GM18526 (cell line): ENCODE results near the gene CAMK2G.

Experiments used
- POLR2A ChIP-seq: IDR thresholded peaks from 3 replicates; pipeline ENCODE4 v1.6.1; 2011; ENCODE audit not compliant: insufficient read length; ENCODE audit errors: extremely low read depth

The CAMK2G gene

GRCh38 chr10:73907841-73908517, 33.6 kb upstream of the CAMK2G start:
- TF ChIP-seq POLR2A, result no peak

DNA sequence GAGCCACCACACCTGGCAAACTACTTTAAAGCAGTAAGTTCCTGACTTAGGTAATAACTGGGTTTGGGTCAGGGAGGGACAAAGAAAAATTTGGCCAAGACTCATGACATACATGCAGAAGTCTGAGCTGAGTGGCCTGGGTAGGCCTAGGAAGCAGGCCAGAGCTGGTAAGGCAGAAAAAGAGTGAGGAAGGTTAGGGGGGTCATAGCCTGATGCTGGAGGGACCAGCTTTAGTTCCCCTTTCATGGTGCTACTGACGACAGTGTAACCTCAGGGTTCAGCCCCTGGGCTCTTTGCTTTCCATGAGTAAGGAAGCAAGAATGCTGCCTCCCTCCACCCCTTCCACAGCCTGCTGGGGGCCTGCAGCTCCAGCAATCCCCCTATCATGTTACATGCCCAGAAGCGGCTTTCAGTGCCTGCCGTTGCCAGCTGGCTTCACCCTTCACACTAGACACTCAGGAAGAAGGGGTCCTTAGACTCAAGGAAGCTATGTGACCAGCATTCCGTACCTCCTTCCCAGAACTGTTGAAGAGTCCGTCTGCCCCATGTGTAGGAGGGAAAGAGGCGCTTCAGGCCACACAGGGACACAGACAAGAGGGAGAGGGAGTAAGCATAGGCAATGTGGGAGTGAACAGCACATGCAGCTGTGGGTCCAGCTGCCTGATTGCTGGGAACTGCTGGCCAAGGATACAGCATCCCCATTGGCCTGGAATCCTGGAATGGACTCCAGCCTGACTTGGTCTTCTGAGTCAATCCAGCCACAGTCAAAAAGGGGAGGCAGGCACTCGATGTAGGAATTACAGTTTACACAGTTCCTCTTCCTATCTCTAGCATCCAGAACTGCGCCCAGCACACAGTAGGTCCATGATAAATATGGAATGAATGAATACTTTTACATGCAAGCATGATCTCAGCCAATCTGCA, 32.4 kb upstream of the CAMK2G start:
- TF ChIP-seq POLR2A, result no peak

DNA sequence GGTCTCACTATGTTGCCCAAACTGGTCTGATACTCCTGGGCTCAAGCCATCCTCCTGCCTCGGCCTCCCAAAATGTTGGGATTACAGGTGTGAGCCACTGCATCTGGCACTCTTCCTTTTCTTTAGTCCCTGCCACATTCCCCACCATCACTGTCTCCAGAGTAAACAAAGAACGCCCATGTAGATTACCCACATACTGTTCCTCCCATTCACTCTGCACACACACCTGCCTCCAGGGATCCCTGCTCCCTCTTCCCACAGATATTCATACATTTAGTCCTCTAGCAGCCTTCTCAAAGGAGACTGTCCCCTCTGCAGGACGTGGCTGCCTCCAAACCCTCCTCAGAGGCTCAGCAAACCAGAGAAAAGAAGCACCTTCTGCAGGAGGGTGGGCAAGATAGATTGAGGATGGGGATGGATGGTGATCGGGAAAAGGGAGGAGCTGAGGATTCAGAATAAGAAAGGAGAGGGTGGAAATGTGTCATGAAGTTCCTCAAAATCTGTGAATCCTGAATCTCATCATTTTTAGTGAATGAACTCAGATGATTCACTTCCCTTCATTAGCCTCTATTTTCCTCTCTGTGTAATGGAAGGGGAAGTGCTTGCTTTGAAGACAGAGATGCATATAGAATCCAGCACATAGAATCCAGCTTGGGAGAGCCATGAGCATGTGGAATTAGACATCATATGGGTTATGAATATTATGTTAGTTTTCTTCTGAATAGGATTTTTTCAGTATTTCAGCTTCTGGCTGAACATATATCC, 31.1 kb upstream of the CAMK2G start:
- no peak for TF ChIP-seq POLR2A

DNA sequence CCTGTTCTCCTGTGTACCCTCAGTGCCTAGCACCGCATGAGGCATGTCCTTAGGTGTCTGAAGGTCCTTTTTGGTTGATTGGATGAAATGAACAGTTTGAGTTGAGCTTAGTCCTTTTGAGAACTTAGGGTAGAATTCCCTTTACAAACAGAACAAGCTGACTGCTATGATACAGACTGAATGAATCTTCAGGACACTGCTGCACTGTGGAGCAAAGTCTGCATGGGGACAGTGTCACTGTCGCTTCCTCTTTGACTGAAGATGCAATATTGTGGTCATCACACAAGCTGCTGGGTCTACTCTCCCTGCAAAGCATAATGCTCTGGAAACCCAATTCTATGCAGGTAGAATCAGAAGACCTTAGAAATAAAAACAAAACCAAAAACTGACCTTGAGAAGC, 28.0 kb upstream of the CAMK2G start:
- TF ChIP-seq POLR2A, result no peak

- no peak for TF ChIP-seq POLR2A
Measured at GRCh38 chr10:73901261-73901660, 26.9 kb upstream of the CAMK2G start.

DNA sequence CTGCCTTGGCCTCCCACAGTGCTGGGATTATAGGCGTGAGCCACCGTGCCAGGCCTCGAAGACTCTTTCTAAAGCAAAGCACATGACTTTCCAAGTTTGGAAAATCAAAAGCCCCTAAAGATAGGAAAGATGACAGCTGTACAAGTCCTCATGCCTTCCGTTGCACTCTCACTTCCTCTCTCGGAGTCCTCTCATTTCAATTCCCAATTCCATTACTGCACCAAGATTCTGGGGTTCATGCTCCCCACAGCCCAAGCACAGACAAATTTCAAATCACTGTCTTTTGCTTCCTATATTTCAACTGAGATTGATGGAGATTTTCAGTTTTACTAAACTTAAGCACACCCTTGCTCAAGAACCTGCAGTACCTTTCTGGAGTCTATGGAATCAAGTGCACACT, 25.7 kb upstream of the CAMK2G start:
- no peak for TF ChIP-seq POLR2A

DNA sequence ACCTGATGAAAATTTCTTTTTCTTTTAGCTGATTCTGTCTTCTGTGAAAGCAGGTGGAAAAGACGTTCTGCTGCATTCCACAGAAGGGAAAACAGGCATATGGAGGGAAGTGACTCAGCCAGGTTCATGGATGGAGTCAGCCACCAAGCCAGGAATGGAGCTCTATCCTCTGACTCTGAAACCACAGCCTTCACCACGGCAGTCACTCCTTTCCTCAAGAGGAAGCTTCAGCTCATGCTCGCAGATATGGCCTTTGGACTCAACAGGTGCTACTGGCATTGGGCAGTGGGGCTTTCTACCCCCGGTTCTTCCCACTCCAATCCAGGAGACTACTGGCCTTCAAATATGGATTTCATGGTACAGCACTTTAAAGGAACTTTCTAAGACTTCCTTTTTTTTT, 25.1 kb upstream of the CAMK2G start:
- TF ChIP-seq POLR2A, result no peak

DNA sequence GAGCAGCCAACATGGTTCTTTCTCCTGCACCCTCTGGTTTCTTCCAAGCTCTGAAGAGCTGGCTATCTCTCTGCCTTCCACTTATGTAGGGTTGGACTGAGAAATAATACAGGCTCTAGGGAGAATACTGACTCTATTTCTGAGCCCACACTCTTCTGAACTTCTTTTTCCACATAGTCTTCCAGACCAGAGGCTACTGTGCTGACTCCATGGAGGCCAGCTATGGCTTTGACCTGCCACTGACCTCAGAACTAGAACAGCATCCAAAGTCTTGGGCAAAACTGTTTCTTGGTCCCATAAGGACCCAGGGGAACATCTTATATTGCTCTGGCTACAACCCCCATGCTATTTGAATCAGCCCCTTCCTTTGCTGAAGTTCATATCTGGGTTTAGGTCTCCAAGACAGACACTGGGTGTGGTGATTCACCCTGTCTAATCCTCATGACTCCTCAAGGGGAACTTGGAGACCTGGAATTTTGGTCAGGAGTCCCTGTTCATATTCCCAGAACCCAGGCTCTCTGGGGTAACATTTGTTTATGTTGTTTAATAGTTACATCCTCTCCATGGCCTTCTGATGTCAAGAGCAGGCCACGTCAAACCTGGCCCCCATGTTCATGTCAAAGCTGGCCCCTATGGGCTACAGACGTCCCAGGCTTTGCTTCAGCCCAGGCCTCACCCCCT, 24.5 kb upstream of the CAMK2G start:
- TF ChIP-seq POLR2A, result no peak

DNA sequence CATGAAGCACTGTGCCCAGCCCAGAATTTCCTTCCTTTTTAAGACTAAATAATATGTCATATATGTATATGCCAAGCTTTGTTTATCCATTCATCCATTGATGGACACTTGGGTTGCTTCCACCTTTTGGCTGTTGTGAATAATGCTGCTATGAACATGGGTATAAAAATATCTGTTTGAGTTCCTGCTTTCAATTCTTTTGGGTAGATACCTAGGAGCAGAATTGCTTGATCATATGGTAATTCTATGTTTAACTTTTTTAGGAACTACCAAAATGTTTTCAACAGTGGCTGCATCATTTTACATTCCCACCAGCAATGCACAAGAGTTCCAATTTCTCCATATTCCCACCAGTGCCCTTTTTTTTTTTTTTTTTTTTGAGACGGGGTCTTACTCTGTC, 23.3 kb upstream of the CAMK2G start:
- no peak for TF ChIP-seq POLR2A

DNA sequence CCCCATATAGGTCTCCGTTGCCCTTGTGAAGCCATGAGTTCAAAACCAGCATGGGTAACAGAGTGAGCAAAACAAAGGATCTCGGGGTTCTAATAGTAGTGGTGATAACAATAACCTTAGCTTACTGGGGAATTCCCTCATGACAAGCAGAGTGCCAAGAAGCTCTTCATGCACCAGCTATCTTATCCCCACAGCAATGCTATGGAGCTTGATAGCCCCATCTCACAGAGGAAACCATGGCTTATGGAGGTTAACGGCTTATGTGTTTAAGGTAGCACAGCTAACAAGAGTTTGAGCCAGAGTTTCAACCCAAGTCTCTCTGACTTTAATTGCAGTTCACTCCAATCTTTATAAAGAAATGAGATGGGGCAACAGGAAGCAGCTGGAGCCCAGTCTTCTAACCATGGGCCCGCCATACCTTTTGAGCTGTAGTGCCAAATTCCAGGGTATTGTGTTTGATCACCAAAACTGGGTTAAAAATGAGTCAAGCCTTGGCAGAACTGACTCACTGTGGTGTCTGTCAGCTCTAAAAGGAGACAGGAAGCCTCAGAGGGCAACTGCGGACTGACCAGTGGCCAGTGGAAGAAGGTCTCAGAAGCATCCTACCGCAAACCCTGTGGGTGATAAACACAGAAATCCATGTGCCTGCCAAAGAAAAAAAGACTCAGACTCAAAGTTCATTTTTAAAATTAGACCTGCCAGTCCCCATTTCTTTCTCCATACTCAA, 20.1 kb upstream of the CAMK2G start:
- no peak for TF ChIP-seq POLR2A

DNA sequence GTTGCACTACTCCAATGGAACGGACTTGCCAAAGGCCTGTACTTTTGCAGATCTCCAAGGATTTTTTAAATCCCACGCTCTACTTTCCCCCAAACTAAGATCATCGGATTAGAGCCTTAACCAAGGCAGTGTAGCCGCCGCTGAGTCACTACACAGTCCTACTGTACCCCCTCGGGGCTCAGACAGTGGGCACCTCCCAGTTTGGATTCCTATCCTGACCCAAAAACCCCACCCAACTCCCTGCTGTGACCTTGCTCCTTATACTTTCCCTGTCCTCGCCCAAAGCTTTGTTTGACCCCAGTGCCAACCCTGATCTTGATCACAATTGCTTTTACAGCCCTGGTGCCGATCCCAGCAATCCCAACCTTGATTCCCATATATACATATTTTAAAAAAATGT, 19.1 kb upstream of the CAMK2G start:
- no peak for TF ChIP-seq POLR2A

DNA sequence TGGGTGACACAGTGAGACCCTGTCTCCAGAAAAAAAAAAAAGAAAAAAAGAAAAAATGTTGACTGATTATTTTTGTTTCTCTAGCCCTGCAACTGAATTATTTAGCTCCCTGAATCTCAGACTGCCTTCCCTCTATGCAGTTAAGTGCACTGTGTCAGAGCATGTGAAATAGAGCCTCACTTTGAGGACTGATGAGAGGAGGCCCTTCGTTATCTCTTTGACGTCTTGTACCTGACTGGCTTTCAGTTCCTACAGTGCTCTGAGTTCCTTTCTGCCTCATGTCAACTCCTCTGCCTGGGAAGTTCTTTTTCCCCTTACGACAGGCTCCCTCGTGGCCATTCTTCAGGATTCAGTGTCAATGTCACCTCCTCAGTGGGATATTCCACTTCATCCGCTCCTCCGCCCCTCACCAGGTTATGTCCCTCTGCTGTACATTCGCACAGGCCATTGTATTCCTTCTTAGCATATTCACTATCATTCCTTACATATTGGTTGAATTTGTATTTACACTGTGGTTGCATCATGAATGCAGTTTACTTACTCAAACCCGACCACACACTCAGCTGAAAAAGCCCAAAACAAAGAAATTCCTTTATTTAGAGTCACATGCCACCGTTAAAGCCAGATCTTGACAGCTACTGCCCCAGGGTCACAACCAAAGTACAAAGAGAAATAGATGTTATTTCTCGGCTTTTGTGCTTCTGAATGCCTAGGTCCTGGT, 18.1 kb upstream of the CAMK2G start:
- no peak for TF ChIP-seq POLR2A

- no peak for TF ChIP-seq POLR2A
Measured at GRCh38 chr10:73891540-73891939, 17.2 kb upstream of the CAMK2G start.

- no peak for TF ChIP-seq POLR2A
Measured at GRCh38 chr10:73890261-73890660, 15.9 kb upstream of the CAMK2G start.
